ENCODE results near the gene SPOCK1.

The SPOCK1 gene

GRCh38 chr5:137355708-137356107 is 143.4 kb downstream of the SPOCK1 start:
- no peak for ATAC-seq
- H3K9me3 Mint-ChIP-seq: peaks cover 2% of the 10 kb centered on the region
- H3K27me3 Mint-ChIP-seq: no peaks in the 10 kb centered on the region

GRCh38 chr5:137352095-137352494 is 147.0 kb downstream of the SPOCK1 start:
- Mint-ChIP-seq H3K36me3 (no peaks in the 10 kb centered on the region), H3K4me3 (no peak overlapping the region), H3K27ac (no peak overlapping the region), H3K27me3 (no peaks in the 10 kb centered on the region), H3K4me1 (no peaks in the 10 kb centered on the region), H3K9me3 (no peaks in the 10 kb centered on the region)
- no peak for ATAC-seq

More at GRCh38 chr5:137355708-137356107, 143.4 kb downstream of the SPOCK1 start:
- no peak overlapping the region for H3K27ac Mint-ChIP-seq
- H3K4me3 Mint-ChIP-seq: no peak overlapping the region
- no peaks in the 10 kb centered on the region for H3K36me3 Mint-ChIP-seq
- no peaks in the 10 kb centered on the region for H3K4me1 Mint-ChIP-seq

GRCh38 chr5:137350791-137351190 is 148.3 kb downstream of the SPOCK1 start:
- no peaks in the 10 kb centered on the region for H3K9me3 Mint-ChIP-seq
- no peak overlapping the region for H3K27ac Mint-ChIP-seq
- no peak for ATAC-seq
- no peaks in the 10 kb centered on the region for H3K36me3 Mint-ChIP-seq
- no peaks in the 10 kb centered on the region for H3K4me1 Mint-ChIP-seq
- no peak overlapping the region for H3K4me3 Mint-ChIP-seq
- H3K27me3 Mint-ChIP-seq: no peaks in the 10 kb centered on the region

- no peak overlapping the region for H3K4me3 Mint-ChIP-seq
- H3K4me1 Mint-ChIP-seq: no peaks in the 10 kb centered on the region
- H3K36me3 Mint-ChIP-seq: no peaks in the 10 kb centered on the region
- no peaks in the 10 kb centered on the region for H3K27me3 Mint-ChIP-seq
- H3K9me3 Mint-ChIP-seq: no peaks in the 10 kb centered on the region
- H3K27ac Mint-ChIP-seq: no peak overlapping the region
- no peak for ATAC-seq
Observed at GRCh38 chr5:137348759-137349158, 150.4 kb downstream of the SPOCK1 start.

GRCh38 chr5:137347865-137348264 is 151.3 kb downstream of the SPOCK1 start:
- Mint-ChIP-seq H3K36me3 (no peaks in the 10 kb centered on the region), H3K4me3 (no peak overlapping the region), H3K27me3 (no peaks in the 10 kb centered on the region), H3K27ac (no peak overlapping the region), H3K9me3 (no peaks in the 10 kb centered on the region), H3K4me1 (no peaks in the 10 kb centered on the region)
- ATAC-seq: no peak

GRCh38 chr5:137346281-137346680 is 152.8 kb downstream of the SPOCK1 start:
- no peak for ATAC-seq
- no peak overlapping the region for H3K27ac Mint-ChIP-seq
- H3K9me3 Mint-ChIP-seq: no peaks in the 10 kb centered on the region
- no peaks in the 10 kb centered on the region for H3K27me3 Mint-ChIP-seq
- H3K4me1 Mint-ChIP-seq: no peaks in the 10 kb centered on the region
- H3K4me3 Mint-ChIP-seq: no peak overlapping the region
- H3K36me3 Mint-ChIP-seq: no peaks in the 10 kb centered on the region

- H3K27ac Mint-ChIP-seq: no peak overlapping the region
- no peaks in the 10 kb centered on the region for H3K4me1 Mint-ChIP-seq
- ATAC-seq: no peak
- H3K27me3 Mint-ChIP-seq: peaks cover 2% of the 10 kb centered on the region
- no peaks in the 10 kb centered on the region for H3K9me3 Mint-ChIP-seq
- H3K36me3 Mint-ChIP-seq: no peaks in the 10 kb centered on the region
- no peak overlapping the region for H3K4me3 Mint-ChIP-seq
Observed at GRCh38 chr5:137345396-137345795, 153.7 kb downstream of the SPOCK1 start.

- H3K9me3 Mint-ChIP-seq: no peaks in the 10 kb centered on the region
- no peaks in the 10 kb centered on the region for H3K4me1 Mint-ChIP-seq
- no peak for ATAC-seq
- no peak overlapping the region for H3K4me3 Mint-ChIP-seq
- no peak overlapping the region for H3K27ac Mint-ChIP-seq
- no peaks in the 10 kb centered on the region for H3K36me3 Mint-ChIP-seq
- peaks cover 8% of the 10 kb centered on the region for H3K27me3 Mint-ChIP-seq
Observed at GRCh38 chr5:137344723-137345322, 154.3 kb downstream of the SPOCK1 start.

- peaks cover 8% of the 10 kb centered on the region for H3K27me3 Mint-ChIP-seq
- H3K9me3 Mint-ChIP-seq: no peaks in the 10 kb centered on the region
- ATAC-seq: no peak
- H3K27ac Mint-ChIP-seq: no peak overlapping the region
- H3K4me1 Mint-ChIP-seq: no peaks in the 10 kb centered on the region
- no peaks in the 10 kb centered on the region for H3K36me3 Mint-ChIP-seq
- no peak overlapping the region for H3K4me3 Mint-ChIP-seq
Observed at GRCh38 chr5:137344021-137344420, 155.1 kb downstream of the SPOCK1 start.

- Mint-ChIP-seq H3K4me3 (no peak overlapping the region), H3K27ac (no peak overlapping the region), H3K9me3 (no peaks in the 10 kb centered on the region), H3K27me3 (peaks cover 8% of the 10 kb centered on the region), H3K36me3 (no peaks in the 10 kb centered on the region), H3K4me1 (no peaks in the 10 kb centered on the region)
- ATAC-seq: no peak
Observed at GRCh38 chr5:137342764-137343163, 156.4 kb downstream of the SPOCK1 start.

- peaks cover 8% of the 10 kb centered on the region for H3K27me3 Mint-ChIP-seq
- no peaks in the 10 kb centered on the region for H3K9me3 Mint-ChIP-seq
- H3K27ac Mint-ChIP-seq: no peak overlapping the region
- H3K4me3 Mint-ChIP-seq: no peak overlapping the region
- H3K4me1 Mint-ChIP-seq: no peaks in the 10 kb centered on the region
- no peaks in the 10 kb centered on the region for H3K36me3 Mint-ChIP-seq
- no peak for ATAC-seq
Observed at GRCh38 chr5:137341831-137342230, 157.3 kb downstream of the SPOCK1 start.

GRCh38 chr5:137340881-137341280 is 158.2 kb downstream of the SPOCK1 start:
- Mint-ChIP-seq H3K4me3 (no peak overlapping the region), H3K4me1 (no peaks in the 10 kb centered on the region), H3K36me3 (no peaks in the 10 kb centered on the region), H3K27me3 (peaks cover 8% of the 10 kb centered on the region), H3K9me3 (no peaks in the 10 kb centered on the region), H3K27ac (no peak overlapping the region)
- no peak for ATAC-seq

GRCh38 chr5:137336565-137337120 is 162.5 kb downstream of the SPOCK1 start:
- Mint-ChIP-seq H3K27me3 (peaks cover 8% of the 10 kb centered on the region), H3K4me1 (no peaks in the 10 kb centered on the region), H3K36me3 (no peaks in the 10 kb centered on the region), H3K9me3 (no peaks in the 10 kb centered on the region), H3K4me3 (no peak overlapping the region), H3K27ac (no peak overlapping the region)
- ATAC-seq: no peak

GRCh38 chr5:137336161-137336560 is 163.0 kb downstream of the SPOCK1 start:
- no peaks in the 10 kb centered on the region for H3K4me1 Mint-ChIP-seq
- no peak for ATAC-seq
- H3K36me3 Mint-ChIP-seq: no peaks in the 10 kb centered on the region
- H3K4me3 Mint-ChIP-seq: no peak overlapping the region
- H3K27ac Mint-ChIP-seq: no peak overlapping the region
- H3K27me3 Mint-ChIP-seq: peaks cover 8% of the 10 kb centered on the region
- H3K9me3 Mint-ChIP-seq: no peaks in the 10 kb centered on the region

GRCh38 chr5:137335493-137335892 is 163.6 kb downstream of the SPOCK1 start:
- no peak for ATAC-seq
- no peak overlapping the region for H3K27ac Mint-ChIP-seq

GRCh38 chr5:137333928-137334327 is 165.2 kb downstream of the SPOCK1 start:
- H3K4me3 Mint-ChIP-seq: no peak overlapping the region
- H3K4me1 Mint-ChIP-seq: no peaks in the 10 kb centered on the region
- H3K36me3 Mint-ChIP-seq: no peaks in the 10 kb centered on the region
- no peak overlapping the region for H3K27ac Mint-ChIP-seq
- no peaks in the 10 kb centered on the region for H3K9me3 Mint-ChIP-seq
- H3K27me3 Mint-ChIP-seq: no peaks in the 10 kb centered on the region
- ATAC-seq: no peak

More at GRCh38 chr5:137335493-137335892, 163.6 kb downstream of the SPOCK1 start:
- Mint-ChIP-seq H3K9me3 (no peaks in the 10 kb centered on the region), H3K36me3 (no peaks in the 10 kb centered on the region), H3K4me3 (no peak overlapping the region), H3K4me1 (no peaks in the 10 kb centered on the region), H3K27me3 (peaks cover 8% of the 10 kb centered on the region)
